ENCODE measurements around the gene HNRNPC. TPM values are rescaled to one million over a fixed set of nuclear protein-coding genes. Genes with fewer than 3 reads are reported as not detected.
A peak's percentile ranks its signal among the peaks of the same experiment; 100 is the strongest.

The HNRNPC gene
- total RNA-seq, 1 experiment from 2014 or later, result 843 TPM

- intact Hi-C loops (cut with micrococcal nuclease), result no loop called here
- CTCF ChIA-PET, result no interaction called here
These were observed 49.6 kb downstream of the HNRNPC start for GRCh38 chr14:21219561-21220111.

GRCh38 chr14:21219120-21219519, 50.1 kb downstream of the HNRNPC start:
- H3K4me1 ChIP-seq (ENCODE audit: control insufficient read depth in 1 of 2, insufficient read depth in 2 of 2, low read length in 2 of 2), result peaks cover 0 to 29% of the 10 kb centered on the region in 2 experiments; a peak in 2 of 4 replicates
- H3K27ac ChIP-seq (ENCODE audit: low read depth, low read length), result no peak overlapping the region
- ATAC-seq (no peak), DNase-seq (ENCODE audit: low read depth, low spot score) (no peak)
- no peak overlapping the region for H3K4me2 ChIP-seq (ENCODE audit: low read length)
- no TSS peak for BruUV-seq (replicated peaks)
- ChIA-PET POLR2A (no interaction called here), CTCF (no interaction called here), RAD21 (ENCODE audit: low non-redundant PET in 1 of 2, low total read pairs in 2 of 2, uncharacterized antibody in 2 of 2, unreplicated experiment in 2 of 2) (interaction anchor here in 1 of 2 experiments (0.7 kb wide), 1 partner anchor 276 kb away, joined by 4 read pairs; no protein-coding TSS in a partner anchor)
- intact Hi-C loops (cut with micrococcal nuclease), result no loop called here
- no peak overlapping the region for H2AFZ ChIP-seq (ENCODE audit: low read depth, low read length, poor library complexity, severe bottlenecking)
- H3K9ac ChIP-seq (ENCODE audit: low read length), result no peak overlapping the region
- H3K9me2 ChIP-seq (ENCODE audit: insufficient read depth), result no peaks in the 10 kb centered on the region
- peaks cover 56 to 74% of the 10 kb centered on the region in 2 experiments for H3K36me3 ChIP-seq (ENCODE audit: control insufficient read depth in 1 of 2, insufficient read depth in 2 of 2, low read length in 2 of 2)
- no peak for TF ChIP-seq SRF (IDR thresholded peaks at IDR 0.05; ENCODE audit: low read depth)
- TF ChIP-seq SIN3A (IDR thresholded peaks at IDR 0.05; ENCODE audit: low read depth), result no peak
- TF ChIP-seq MAX (IDR thresholded peaks at IDR 0.05), result no peak
- TF ChIP-seq ZNF274 (IDR thresholded peaks at IDR 0.05; ENCODE audit: low read depth, low read length), result no peak
- TF ChIP-seq JUND (IDR thresholded peaks at IDR 0.05), result no peak
- no peak for TF ChIP-seq FOSL1 (IDR thresholded peaks at IDR 0.05; ENCODE audit: low read depth)
- TF ChIP-seq CBX3 (IDR thresholded peaks at IDR 0.05; ENCODE audit: low read depth), result no peak
- TF ChIP-seq CTCF (IDR thresholded peaks at IDR 0.05 in 2 of 3, conservative IDR thresholded peaks at IDR 0.05 in 1 of 3; ENCODE audit: borderline replicate concordance in 1 of 3, insufficient read depth in 1 of 3, low read depth in 2 of 3, low read length in 2 of 3), result no peak
- no peak for TF ChIP-seq TCF7L2 (IDR thresholded peaks at IDR 0.05; ENCODE audit: borderline replicate concordance, extremely low read depth, insufficient read depth, insufficient read length)
- no peak for TF ChIP-seq EGR1 (IDR thresholded peaks at IDR 0.05; ENCODE audit: low read depth)
- TF ChIP-seq ZBTB33 (IDR thresholded peaks at IDR 0.05; ENCODE audit: extremely low read depth, insufficient replicate concordance, low read length), result no peak
- no peak for TF ChIP-seq ZFX (IDR thresholded peaks at IDR 0.05)
- no peak for TF ChIP-seq CEBPB (IDR thresholded peaks at IDR 0.05; ENCODE audit: low read depth)
- TF ChIP-seq EZH2phosphoT487 (IDR thresholded peaks at IDR 0.05; ENCODE audit: borderline replicate concordance), result no peak
- no peak for TF ChIP-seq ELF1 (IDR thresholded peaks at IDR 0.05; ENCODE audit: borderline replicate concordance, low read depth)
- TF ChIP-seq POLR2A (IDR thresholded peaks at IDR 0.05; ENCODE audit: borderline replicate concordance, extremely low read depth, insufficient read depth, insufficient read length), result no peak
- no peak for TF ChIP-seq POLR2AphosphoS5 (IDR thresholded peaks at IDR 0.05; ENCODE audit: low read depth, low read length)
- H3K79me2 ChIP-seq (ENCODE audit: insufficient read depth, low read length), result peaks cover 100% of the 10 kb centered on the region
- no peaks in the 10 kb centered on the region for H3K27me3 ChIP-seq (ENCODE audit: insufficient read depth, low read length)
- no peak overlapping the region for H3K4me3 ChIP-seq (replicated peaks in 1 of 2; ENCODE audit: low read depth in 1 of 2, low read length in 2 of 2)
- H3K9me3 ChIP-seq (ENCODE audit: control insufficient read depth in 1 of 2, insufficient read depth in 1 of 2, low read depth in 1 of 2, low read length in 2 of 2), result no peaks in the 10 kb centered on the region
- peaks cover 90% of the 10 kb centered on the region for H4K20me1 ChIP-seq (ENCODE audit: insufficient read depth)

More at GRCh38 chr14:21219561-21220111, 49.6 kb downstream of the HNRNPC start:
- no peak for TF ChIP-seq RAD21 (IDR thresholded peaks at IDR 0.05; ENCODE audit: low read depth)
- no peak for TF ChIP-seq FOSL1 (IDR thresholded peaks at IDR 0.05; ENCODE audit: low read depth)
- ATAC-seq (no peak), DNase-seq (ENCODE audit: low read depth, low spot score) (no peak)
- Histone ChIP-seq H3K9me2 (ENCODE audit: insufficient read depth) (no peaks in the 10 kb centered on the region), H3K4me1 (ENCODE audit: control insufficient read depth in 1 of 2, insufficient read depth in 2 of 2, low read length in 2 of 2) (peaks cover 0 to 29% of the 10 kb centered on the region in 2 experiments; a peak in 2 of 4 replicates), H3K36me3 (ENCODE audit: control insufficient read depth in 1 of 2, insufficient read depth in 2 of 2, low read length in 2 of 2) (peaks cover 58 to 74% of the 10 kb centered on the region in 2 experiments), H3K9me3 (ENCODE audit: control insufficient read depth in 1 of 2, insufficient read depth in 1 of 2, low read depth in 1 of 2, low read length in 2 of 2) (no peaks in the 10 kb centered on the region), H3K9ac (ENCODE audit: low read length) (no peak overlapping the region), H3K79me2 (ENCODE audit: insufficient read depth, low read length) (peaks cover 100% of the 10 kb centered on the region), H4K20me1 (ENCODE audit: insufficient read depth) (peaks cover 90% of the 10 kb centered on the region), H3K4me3 (replicated peaks in 1 of 2; ENCODE audit: low read depth in 1 of 2, low read length in 2 of 2) (no peak overlapping the region), H2AFZ (ENCODE audit: low read depth, low read length, poor library complexity, severe bottlenecking) (no peak overlapping the region), H3K27ac (ENCODE audit: low read depth, low read length) (no peak overlapping the region), H3K4me2 (ENCODE audit: low read length) (no peak overlapping the region), H3K27me3 (ENCODE audit: insufficient read depth, low read length) (no peaks in the 10 kb centered on the region)
- ChIA-PET RAD21 (ENCODE audit: low non-redundant PET in 1 of 2, low total read pairs in 2 of 2, uncharacterized antibody in 2 of 2, unreplicated experiment in 2 of 2) (no interaction called here), POLR2A (no interaction called here)
- BruUV-seq (replicated peaks), result TSS peak; percentile 10

Data from HCT116 (cell line).